Eye (tissue), 1 donor: ENCODE data around the gene VWA3B.

Source experiments
- DNase-seq: peaks from one replicate; pipeline ENCODE4 v3.0.0-alpha.2; 2015

VWA3B gene

GRCh38 chr2:98175811-98176210 lies 88.8 kb downstream of the VWA3B start:
- DNase-seq: no peak

GRCh38 chr2:98177286-98177685 lies 90.3 kb downstream of the VWA3B start:
- DNase-seq: no peak

- no peak for DNase-seq
These were observed 91.0 kb downstream of the VWA3B start for GRCh38 chr2:98177986-98178385.

GRCh38 chr2:98180456-98180855 lies 93.5 kb downstream of the VWA3B start:
- no peak for DNase-seq

GRCh38 chr2:98181346-98181745 lies 94.4 kb downstream of the VWA3B start:
- DNase-seq: no peak

GRCh38 chr2:98185801-98186200 lies 98.8 kb downstream of the VWA3B start:
- DNase-seq: no peak

- no peak for DNase-seq
These were observed 100.2 kb downstream of the VWA3B start for GRCh38 chr2:98187194-98187593.

- DNase-seq: no peak
These were observed 101.5 kb downstream of the VWA3B start for GRCh38 chr2:98188351-98189046.

- DNase-seq: no peak
These were observed 104.9 kb downstream of the VWA3B start for GRCh38 chr2:98191883-98192282.

- DNase-seq: no peak
These were observed 114.6 kb downstream of the VWA3B start for GRCh38 chr2:98201576-98201975.

GRCh38 chr2:98205889-98206288 lies 118.9 kb downstream of the VWA3B start:
- DNase-seq: no peak

GRCh38 chr2:98212092-98213000 lies 125.4 kb downstream of the VWA3B start:
- peak; percentile 43 for DNase-seq

- DNase-seq: no peak
These were observed 129.6 kb downstream of the VWA3B start for GRCh38 chr2:98216616-98217015.

- DNase-seq: no peak
These were observed 132.2 kb downstream of the VWA3B start for GRCh38 chr2:98219152-98219551.

- no peak for DNase-seq
These were observed 147.0 kb downstream of the VWA3B start for GRCh38 chr2:98233941-98234340.

GRCh38 chr2:98234776-98235175 lies 147.8 kb downstream of the VWA3B start:
- peak; percentile 24 for DNase-seq

GRCh38 chr2:98236935-98237334 lies 150.0 kb downstream of the VWA3B start:
- no peak for DNase-seq

GRCh38 chr2:98240786-98241398 lies 153.9 kb downstream of the VWA3B start:
- no peak for DNase-seq

GRCh38 chr2:98241592-98241991 lies 154.6 kb downstream of the VWA3B start:
- no peak for DNase-seq

GRCh38 chr2:98242003-98242402 lies 155.0 kb downstream of the VWA3B start:
- DNase-seq: peak; percentile 62

GRCh38 chr2:98245491-98245890 lies 158.5 kb downstream of the VWA3B start:
- no peak for DNase-seq

- DNase-seq: no peak
These were observed 160.4 kb downstream of the VWA3B start for GRCh38 chr2:98247383-98247782.

GRCh38 chr2:98252038-98252773 lies 165.2 kb downstream of the VWA3B start:
- no peak for DNase-seq
